ENCODE measurements around the gene CRIM1.

GRCh38 chr2:36449943-36450392, 94.4 kb downstream of the CRIM1 start:
- TF ChIP-seq CTCF (IDR thresholded peaks at IDR 0.05) (no peak), POLR2A (IDR thresholded peaks at IDR 0.05) (no peak), POLR2AphosphoS5 (IDR thresholded peaks at IDR 0.05) (no peak), EP300 (IDR thresholded peaks at IDR 0.05) (no peak)

Measured in upper lobe of left lung (tissue), 4 donors.